Measurements from ENCODE around the gene IMPDH1. TPM values are rescaled to one million over a fixed set of nuclear protein-coding genes. Genes with fewer than 3 reads are reported as not detected.

Gene IMPDH1
- total and polyA plus RNA-seq, 9 of the 15 experiments (the other 6 are each of a cell fraction or from before 2014, with no cell fraction given) = 0.80 to 118 (median 64.3) TPM

- Histone ChIP-seq H3K79me2 (ENCODE audit: control insufficient read depth, insufficient read depth, low read length) (no peaks in the 10 kb centered on the region), H3K9me1 (ENCODE audit: control insufficient read depth, insufficient read depth, low read length) (no peaks in the 10 kb centered on the region), H2AFZ (ENCODE audit: low read depth, low read length) (no peak overlapping the region), H3K4me1 (replicated peaks in 1 of 2; ENCODE audit: control insufficient read depth in 2 of 2, insufficient read depth in 2 of 2, low read length in 2 of 2) (peaks cover 6 to 7% of the 10 kb centered on the region in 2 experiments; a peak in 3 of 5 replicates), H3K27ac (ENCODE audit: extremely low read depth, low read depth, low read length) (no peak overlapping the region), H3K36me3 (ENCODE audit: control insufficient read depth, insufficient read depth, low read length) (no peaks in the 10 kb centered on the region), H3K4me2 (ENCODE audit: insufficient read depth, low read length) (no peak overlapping the region), H4K20me1 (replicated peaks; ENCODE audit: control insufficient read depth, insufficient read depth, low read length) (no peaks in the 10 kb centered on the region; the same call in 1 of the 2 replicates), H3K9me3 (replicated peaks; ENCODE audit: control insufficient read depth, insufficient read depth, low read depth, low read length) (no peaks in the 10 kb centered on the region), H3K4me3 (no peak overlapping the region), H3K27me3 (ENCODE audit: control insufficient read depth in 2 of 2, insufficient read depth in 2 of 2, low read length in 2 of 2) (peaks cover 30 to 36% of the 10 kb centered on the region in 2 experiments), H3K9ac (ENCODE audit: insufficient read depth in 1 of 2, low read depth in 2 of 2, low read length in 2 of 2) (no peak overlapping the region)
- FAIRE-seq = no peak
- ChIA-PET POLR2A (no interaction called here), CTCF (ENCODE audit: low intra/inter-chr PET ratio) (no interaction called here)
- 0% methylated on average over 1 of the region's 1 CpG for WGBS (ENCODE audit: insufficient coverage, low coverage, missing lambda C conversion rate)
- intact Hi-C loops (cut with micrococcal nuclease) = no loop called here
- in situ Hi-C loops (cut with MboI) = no loop called here
- DNase-seq (ENCODE audit: extremely low read depth in 1 of 4, low spot score in 3 of 4) = no peak
- peak; percentile 13; the same call in 2 of the 3 replicates for ATAC-seq
- BruUV-seq (replicated peaks) = no TSS peak
- TF ChIP-seq SMAD3 (CRISPR knock-in tag; conservative IDR thresholded peaks at IDR 0.05) (no peak), PATZ1 (CRISPR knock-in tag; IDR thresholded peaks at IDR 0.05; ENCODE audit: borderline replicate concordance) (no peak), RERE (CRISPR knock-in tag; IDR thresholded peaks at IDR 0.05; ENCODE audit: borderline replicate concordance) (0 out of 2 replicates have a peak, but pooled peaks have one; percentile 33), DEAF1 (CRISPR knock-in tag; IDR thresholded peaks at IDR 0.05) (no peak), PML (IDR thresholded peaks at IDR 0.05; ENCODE audit: low read length) (no peak), ZBTB1 (CRISPR knock-in tag; IDR thresholded peaks at IDR 0.05; ENCODE audit: borderline replicate concordance, low read depth) (no peak), TBL1XR1 (IDR thresholded peaks at IDR 0.05; ENCODE audit: low read length in 2 of 2) (no peak), CTBP1 (IDR thresholded peaks at IDR 0.05; ENCODE audit: borderline replicate concordance) (no peak)
Observed at GRCh38 chr7:128366300-128366699, 43.5 kb downstream of the IMPDH1 start.
